HG03159 (cell line): ENCODE measurements around the gene FOXI2.

Experiments
- ATAC-seq: cut with Tn5 transposase; IDR thresholded peaks from one replicate; pipeline ENCODE4 v1.9.1; 2021; ENCODE audit warnings: mild to moderate bottlenecking, moderate library complexity; ENCODE audit not compliant: unreplicated experiment

FOXI2 gene

GRCh38 chr10:127736915-127737562, at the start of gene FOXI2:
Gene FOXI2, plus strand, starts transcription at chr10:127737185. Its CDS starts 89 bp downstream, at chr10:127737274.
- ATAC-seq: no peak

- ATAC-seq: no peak
Measured at GRCh38 chr10:127687548-127687947, 49.4 kb upstream of the FOXI2 start.

GRCh38 chr10:127690176-127690835, 46.7 kb upstream of the FOXI2 start:
- no peak for ATAC-seq

GRCh38 chr10:127694580-127695193, 42.3 kb upstream of the FOXI2 start:
- peak; percentile 85 for ATAC-seq

- ATAC-seq: no peak
Measured at GRCh38 chr10:127695431-127695830, 41.6 kb upstream of the FOXI2 start.

GRCh38 chr10:127698886-127699285, 38.1 kb upstream of the FOXI2 start:
- ATAC-seq: no peak

GRCh38 chr10:127699311-127699710, 37.7 kb upstream of the FOXI2 start:
- ATAC-seq: no peak

- no peak for ATAC-seq
Measured at GRCh38 chr10:127702271-127702670, 34.7 kb upstream of the FOXI2 start.

- no peak for ATAC-seq
Measured at GRCh38 chr10:127715249-127715648, 21.7 kb upstream of the FOXI2 start.

GRCh38 chr10:127715782-127716378, 21.1 kb upstream of the FOXI2 start:
- ATAC-seq: no peak

GRCh38 chr10:127720142-127720541, 16.8 kb upstream of the FOXI2 start:
- peak; percentile 57 for ATAC-seq

- ATAC-seq: no peak
Measured at GRCh38 chr10:127720903-127721302, 16.1 kb upstream of the FOXI2 start.

GRCh38 chr10:127734753-127735152, 2.2 kb upstream of the FOXI2 start:
- ATAC-seq: no peak

GRCh38 chr10:127735156-127735555, 1.8 kb upstream of the FOXI2 start:
- no peak for ATAC-seq

- no peak for ATAC-seq
Measured at GRCh38 chr10:127735723-127736221, 1.2 kb upstream of the FOXI2 start.

- no peak for ATAC-seq
Measured at GRCh38 chr10:127736222-127736914, 617 bp upstream of the FOXI2 start.

GRCh38 chr10:127737563-127738511, 852 bp downstream of the FOXI2 start:
- no peak for ATAC-seq

- no peak for ATAC-seq
Measured at GRCh38 chr10:127738512-127739424, 1.8 kb downstream of the FOXI2 start.

GRCh38 chr10:127739908-127740307, 2.9 kb downstream of the FOXI2 start:
- ATAC-seq: no peak
